HG03469 (cell line): ENCODE measurements around the gene WNK1.

ENCODE experiments used
- ATAC-seq: cut with Tn5 transposase; IDR thresholded peaks from one replicate; pipeline ENCODE4 v1.9.1; 2021; ENCODE audit warnings: mild to moderate bottlenecking, moderate library complexity, moderate number of reproducible peaks; ENCODE audit not compliant: unreplicated experiment

Gene WNK1

GRCh38 chr12:851343-851742 lies 99.0 kb downstream of the WNK1 start:
- no peak for ATAC-seq

GRCh38 chr12:851913-852312 lies 99.5 kb downstream of the WNK1 start:
- ATAC-seq, result no peak

GRCh38 chr12:852864-853263 lies 100.5 kb downstream of the WNK1 start:
- ATAC-seq, result no peak

- ATAC-seq, result no peak
These were observed 105.2 kb downstream of the WNK1 start for GRCh38 chr12:857611-858010.

- ATAC-seq, result no peak
These were observed 110.0 kb downstream of the WNK1 start for GRCh38 chr12:862303-862911.

- no peak for ATAC-seq
These were observed 110.9 kb downstream of the WNK1 start for GRCh38 chr12:863285-863684.

- no peak for ATAC-seq
These were observed 113.2 kb downstream of the WNK1 start for GRCh38 chr12:865614-866013.

- ATAC-seq, result no peak
These were observed 115.5 kb downstream of the WNK1 start for GRCh38 chr12:867905-868304.

- ATAC-seq, result no peak
These were observed 116.3 kb downstream of the WNK1 start for GRCh38 chr12:868722-869121.

GRCh38 chr12:870378-870777 lies 118.0 kb downstream of the WNK1 start:
- no peak for ATAC-seq

- no peak for ATAC-seq
These were observed 121.6 kb downstream of the WNK1 start for GRCh38 chr12:873954-874353.

GRCh38 chr12:879641-880040 lies 127.3 kb downstream of the WNK1 start:
- no peak for ATAC-seq

GRCh38 chr12:880656-881055 lies 128.3 kb downstream of the WNK1 start:
- no peak for ATAC-seq

- ATAC-seq, result no peak
These were observed 132.5 kb downstream of the WNK1 start for GRCh38 chr12:884746-885414.

- no peak for ATAC-seq
These were observed 133.3 kb downstream of the WNK1 start for GRCh38 chr12:885701-886100.

- no peak for ATAC-seq
These were observed 133.8 kb downstream of the WNK1 start for GRCh38 chr12:886206-886605.

GRCh38 chr12:894226-894625 lies 141.8 kb downstream of the WNK1 start:
- no peak for ATAC-seq

GRCh38 chr12:896031-896430 lies 143.7 kb downstream of the WNK1 start:
- no peak for ATAC-seq

- ATAC-seq, result no peak
These were observed 145.0 kb downstream of the WNK1 start for GRCh38 chr12:897386-897785.

GRCh38 chr12:902581-902980 lies 150.2 kb downstream of the WNK1 start:
- no peak for ATAC-seq

- no peak for ATAC-seq
These were observed 150.7 kb downstream of the WNK1 start for GRCh38 chr12:903055-903454.

GRCh38 chr12:904010-904414 lies 151.6 kb downstream of the WNK1 start:
- ATAC-seq, result no peak
